DMS114 treated with DMSO at 0.1 percent for 48 hours (cell line): ENCODE data around the gene PIM1.
"Not testable (repeated sequence)": the region's sequence is repeated elsewhere in the genome, so short reads cannot be mapped to it uniquely, and the experiment has no call there.

Experiments used
- DNase-seq: peaks from one replicate; lab custom pipeline; 2025; ENCODE audit not compliant: unreplicated experiment; lab: John Stamatoyannopoulos, UW

PIM1 gene

DNA sequence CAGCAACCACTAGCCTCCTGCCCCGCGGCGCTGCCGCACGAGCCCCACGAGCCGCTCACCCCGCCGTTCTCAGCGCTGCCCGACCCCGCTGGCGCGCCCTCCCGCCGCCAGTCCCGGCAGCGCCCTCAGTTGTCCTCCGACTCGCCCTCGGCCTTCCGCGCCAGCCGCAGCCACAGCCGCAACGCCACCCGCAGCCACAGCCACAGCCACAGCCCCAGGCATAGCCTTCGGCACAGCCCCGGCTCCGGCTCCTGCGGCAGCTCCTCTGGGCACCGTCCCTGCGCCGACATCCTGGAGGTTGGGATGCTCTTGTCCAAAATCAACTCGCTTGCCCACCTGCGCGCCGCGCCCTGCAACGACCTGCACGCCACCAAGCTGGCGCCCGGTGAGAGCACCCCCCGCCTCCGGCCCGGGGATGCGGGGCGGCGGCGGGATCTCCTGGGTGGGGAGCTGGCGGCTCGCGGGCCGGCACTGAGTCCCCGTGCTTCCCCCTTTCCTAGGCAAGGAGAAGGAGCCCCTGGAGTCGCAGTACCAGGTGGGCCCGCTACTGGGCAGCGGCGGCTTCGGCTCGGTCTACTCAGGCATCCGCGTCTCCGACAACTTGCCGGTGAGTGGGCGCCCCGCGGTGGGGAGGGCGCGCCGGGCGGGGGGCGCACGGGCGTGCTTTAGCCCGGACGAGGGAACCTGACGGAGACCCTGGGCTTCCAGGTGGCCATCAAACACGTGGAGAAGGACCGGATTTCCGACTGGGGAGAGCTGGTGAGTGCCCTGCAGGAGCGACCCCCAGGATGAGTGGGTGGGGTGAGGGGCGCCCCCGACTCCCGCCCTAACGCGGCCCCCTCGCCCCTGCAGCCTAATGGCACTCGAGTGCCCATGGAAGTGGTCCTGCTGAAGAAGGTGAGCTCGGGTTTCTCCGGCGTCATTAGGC is 585 bp downstream of the PIM1 start:
- no peak for DNase-seq

DNA sequence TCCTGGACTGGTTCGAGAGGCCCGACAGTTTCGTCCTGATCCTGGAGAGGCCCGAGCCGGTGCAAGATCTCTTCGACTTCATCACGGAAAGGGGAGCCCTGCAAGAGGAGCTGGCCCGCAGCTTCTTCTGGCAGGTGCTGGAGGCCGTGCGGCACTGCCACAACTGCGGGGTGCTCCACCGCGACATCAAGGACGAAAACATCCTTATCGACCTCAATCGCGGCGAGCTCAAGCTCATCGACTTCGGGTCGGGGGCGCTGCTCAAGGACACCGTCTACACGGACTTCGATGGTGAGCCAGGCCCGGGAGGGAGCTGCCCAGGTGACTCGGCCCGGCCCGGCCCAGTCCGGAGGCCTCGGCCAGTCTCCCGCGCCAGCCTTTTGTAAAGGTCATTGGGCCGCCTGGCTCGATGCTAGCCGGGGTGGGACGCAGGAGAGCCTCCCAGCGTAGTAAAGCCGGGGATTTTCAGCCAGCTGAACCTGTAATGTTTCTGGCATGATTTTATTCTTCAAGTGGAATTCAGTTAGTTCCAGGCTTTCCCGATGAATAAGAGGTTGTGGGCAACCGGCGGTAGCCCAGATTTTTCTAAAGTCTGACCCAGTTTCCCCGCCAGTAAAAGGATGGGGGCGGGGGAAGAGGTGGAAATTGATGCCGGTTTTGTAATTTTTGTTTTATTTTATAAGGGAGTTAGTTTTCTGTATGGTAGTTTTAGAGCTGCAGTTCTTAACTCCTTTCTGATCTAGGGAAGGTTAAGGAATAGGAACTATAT is 1.4 kb downstream of the PIM1 start:
- no peak for DNase-seq

DNA sequence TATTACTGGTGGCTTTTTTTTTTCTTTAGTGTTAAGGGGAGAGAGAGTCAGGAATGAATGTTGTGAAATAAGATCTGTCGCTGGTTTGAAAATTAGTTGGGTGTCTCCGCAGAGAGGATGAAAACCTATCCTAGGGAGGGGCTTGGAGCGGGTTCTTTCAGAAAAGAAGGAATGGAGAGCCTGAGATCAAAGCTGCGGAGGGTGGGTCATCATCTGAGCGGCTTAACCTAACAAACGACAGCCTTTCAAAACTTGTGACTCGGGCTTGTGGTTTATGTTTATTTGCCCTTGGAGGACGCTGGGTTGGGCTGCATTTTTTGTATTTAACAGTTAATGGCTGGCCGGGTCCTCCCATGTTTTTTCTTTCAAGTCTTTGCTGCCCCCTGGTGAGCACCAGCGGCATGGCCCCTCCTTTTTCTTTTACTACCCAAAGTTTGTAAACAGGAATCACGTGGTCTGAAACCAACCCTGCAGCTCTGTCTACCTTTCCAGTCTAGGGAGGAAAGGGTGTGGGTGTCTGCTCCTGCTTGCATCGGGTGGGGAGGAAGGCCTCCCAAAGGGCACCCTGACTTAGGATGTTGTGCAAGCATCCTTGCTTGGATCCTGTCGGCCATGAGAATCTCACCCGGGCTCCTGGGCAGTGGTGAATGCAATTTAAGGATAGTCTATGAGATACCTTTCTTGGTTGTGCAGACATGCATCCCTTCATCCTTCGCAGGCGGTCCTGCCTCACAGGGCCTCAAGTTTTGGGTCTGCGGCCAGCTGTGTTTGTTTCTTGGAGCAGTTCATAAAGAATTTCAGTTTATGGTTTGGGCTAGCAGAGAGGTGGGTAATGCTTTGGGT is 2.2 kb downstream of the PIM1 start:
- DNase-seq: peak; percentile 91

DNA sequence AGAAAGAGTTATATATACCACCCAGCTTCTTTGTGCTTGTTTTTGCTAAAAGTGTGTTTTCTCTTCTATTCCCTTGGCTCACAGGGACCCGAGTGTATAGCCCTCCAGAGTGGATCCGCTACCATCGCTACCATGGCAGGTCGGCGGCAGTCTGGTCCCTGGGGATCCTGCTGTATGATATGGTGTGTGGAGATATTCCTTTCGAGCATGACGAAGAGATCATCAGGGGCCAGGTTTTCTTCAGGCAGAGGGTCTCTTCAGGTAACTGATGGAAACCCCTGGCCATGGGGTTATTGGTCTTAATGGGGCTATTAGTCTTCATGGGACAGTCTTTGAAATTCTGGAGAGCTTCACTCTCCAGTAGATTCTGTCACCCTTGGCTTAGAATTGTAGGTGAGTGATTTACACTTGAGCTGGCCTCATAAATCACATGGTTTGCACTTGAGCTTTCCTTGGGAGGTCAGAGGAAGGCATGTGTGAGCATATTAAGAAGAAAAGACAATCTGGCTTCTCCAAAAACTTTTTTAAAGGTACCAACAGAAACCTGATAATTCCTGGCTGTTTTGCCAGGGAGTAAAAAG is 3.0 kb downstream of the PIM1 start:
- no peak for DNase-seq

DNA sequence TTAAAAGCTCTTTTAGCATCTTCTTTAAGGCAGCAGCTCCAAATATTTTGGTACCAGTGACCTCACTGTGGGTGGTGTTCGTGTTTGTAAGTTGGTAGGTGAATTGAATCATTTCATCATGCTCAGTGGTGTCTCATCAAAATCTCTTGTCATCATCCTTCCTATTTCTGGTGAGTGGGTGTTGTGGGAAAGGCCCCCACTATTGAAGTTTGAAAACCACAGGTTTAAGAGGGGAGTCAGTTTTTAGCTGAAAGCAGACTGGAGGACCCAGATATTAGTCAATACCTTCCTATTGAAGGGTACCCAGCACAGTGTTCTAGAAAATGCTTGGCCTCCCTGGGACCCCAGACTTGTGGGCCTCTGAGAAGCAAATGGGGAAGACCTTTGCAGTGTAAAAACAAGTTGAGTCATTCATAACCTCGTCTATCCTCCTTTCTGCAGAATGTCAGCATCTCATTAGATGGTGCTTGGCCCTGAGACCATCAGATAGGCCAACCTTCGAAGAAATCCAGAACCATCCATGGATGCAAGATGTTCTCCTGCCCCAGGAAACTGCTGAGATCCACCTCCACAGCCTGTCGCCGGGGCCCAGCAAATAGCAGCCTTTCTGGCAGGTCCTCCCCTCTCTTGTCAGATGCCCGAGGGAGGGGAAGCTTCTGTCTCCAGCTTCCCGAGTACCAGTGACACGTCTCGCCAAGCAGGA is 3.7 kb downstream of the PIM1 start:
- no peak for DNase-seq

DNA sequence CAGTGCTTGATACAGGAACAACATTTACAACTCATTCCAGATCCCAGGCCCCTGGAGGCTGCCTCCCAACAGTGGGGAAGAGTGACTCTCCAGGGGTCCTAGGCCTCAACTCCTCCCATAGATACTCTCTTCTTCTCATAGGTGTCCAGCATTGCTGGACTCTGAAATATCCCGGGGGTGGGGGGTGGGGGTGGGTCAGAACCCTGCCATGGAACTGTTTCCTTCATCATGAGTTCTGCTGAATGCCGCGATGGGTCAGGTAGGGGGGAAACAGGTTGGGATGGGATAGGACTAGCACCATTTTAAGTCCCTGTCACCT is 4.2 kb downstream of the PIM1 start:
- DNase-seq: no peak

DNA sequence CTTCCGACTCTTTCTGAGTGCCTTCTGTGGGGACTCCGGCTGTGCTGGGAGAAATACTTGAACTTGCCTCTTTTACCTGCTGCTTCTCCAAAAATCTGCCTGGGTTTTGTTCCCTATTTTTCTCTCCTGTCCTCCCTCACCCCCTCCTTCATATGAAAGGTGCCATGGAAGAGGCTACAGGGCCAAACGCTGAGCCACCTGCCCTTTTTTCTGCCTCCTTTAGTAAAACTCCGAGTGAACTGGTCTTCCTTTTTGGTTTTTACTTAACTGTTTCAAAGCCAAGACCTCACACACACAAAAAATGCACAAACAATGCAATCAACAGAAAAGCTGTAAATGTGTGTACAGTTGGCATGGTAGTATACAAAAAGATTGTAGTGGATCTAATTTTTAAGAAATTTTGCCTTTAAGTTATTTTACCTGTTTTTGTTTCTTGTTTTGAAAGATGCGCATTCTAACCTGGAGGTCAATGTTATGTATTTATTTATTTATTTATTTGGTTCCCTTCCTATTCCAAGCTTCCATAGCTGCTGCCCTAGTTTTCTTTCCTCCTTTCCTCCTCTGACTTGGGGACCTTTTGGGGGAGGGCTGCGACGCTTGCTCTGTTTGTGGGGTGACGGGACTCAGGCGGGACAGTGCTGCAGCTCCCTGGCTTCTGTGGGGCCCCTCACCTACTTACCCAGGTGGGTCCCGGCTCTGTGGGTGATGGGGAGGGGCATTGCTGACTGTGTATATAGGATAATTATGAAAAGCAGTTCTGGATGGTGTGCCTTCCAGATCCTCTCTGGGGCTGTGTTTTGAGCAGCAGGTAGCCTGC is 4.8 kb downstream of the PIM1 start:
- DNase-seq: no peak

DNA sequence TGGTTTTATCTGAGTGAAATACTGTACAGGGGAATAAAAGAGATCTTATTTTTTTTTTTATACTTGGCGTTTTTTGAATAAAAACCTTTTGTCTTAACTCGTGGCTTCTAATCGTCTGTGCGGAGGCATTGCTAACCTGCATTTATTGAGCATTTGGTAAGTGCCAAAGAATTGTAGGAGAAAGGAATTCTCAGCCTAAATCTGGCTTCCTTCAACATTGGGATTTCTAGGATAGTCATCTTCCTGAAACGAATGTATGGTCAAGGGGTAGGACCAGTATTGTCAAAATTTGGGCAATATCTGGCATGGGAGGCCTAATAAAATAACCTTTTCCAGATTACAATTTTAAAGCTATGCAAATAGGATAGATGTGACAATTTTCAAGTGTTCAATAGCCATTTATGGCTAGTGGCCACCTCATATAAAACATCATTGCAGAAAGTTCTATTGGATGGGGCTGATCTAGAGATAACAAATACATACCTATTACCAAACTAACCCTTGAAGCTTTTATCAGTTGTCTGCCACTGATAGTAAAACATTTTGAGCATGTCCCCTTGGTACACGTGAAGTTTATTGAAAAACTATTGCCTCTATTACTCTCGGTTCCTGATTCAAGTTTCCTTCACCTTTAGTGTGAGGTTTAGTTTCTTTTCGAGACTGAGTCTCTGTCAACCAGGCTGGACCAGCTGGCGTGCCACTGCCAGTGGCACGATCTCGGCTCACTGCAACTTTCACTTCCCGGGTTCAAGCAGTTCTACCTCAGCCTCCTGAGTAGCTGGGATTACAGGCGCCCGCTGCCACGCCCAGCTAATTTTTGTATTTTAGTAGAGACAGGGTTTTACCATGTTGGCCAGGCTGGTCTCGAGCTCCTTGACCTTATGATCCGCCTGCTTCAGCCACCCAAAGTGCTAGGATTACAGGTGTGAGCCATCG is 5.6 kb downstream of the PIM1 start:
- no peak for DNase-seq

DNA sequence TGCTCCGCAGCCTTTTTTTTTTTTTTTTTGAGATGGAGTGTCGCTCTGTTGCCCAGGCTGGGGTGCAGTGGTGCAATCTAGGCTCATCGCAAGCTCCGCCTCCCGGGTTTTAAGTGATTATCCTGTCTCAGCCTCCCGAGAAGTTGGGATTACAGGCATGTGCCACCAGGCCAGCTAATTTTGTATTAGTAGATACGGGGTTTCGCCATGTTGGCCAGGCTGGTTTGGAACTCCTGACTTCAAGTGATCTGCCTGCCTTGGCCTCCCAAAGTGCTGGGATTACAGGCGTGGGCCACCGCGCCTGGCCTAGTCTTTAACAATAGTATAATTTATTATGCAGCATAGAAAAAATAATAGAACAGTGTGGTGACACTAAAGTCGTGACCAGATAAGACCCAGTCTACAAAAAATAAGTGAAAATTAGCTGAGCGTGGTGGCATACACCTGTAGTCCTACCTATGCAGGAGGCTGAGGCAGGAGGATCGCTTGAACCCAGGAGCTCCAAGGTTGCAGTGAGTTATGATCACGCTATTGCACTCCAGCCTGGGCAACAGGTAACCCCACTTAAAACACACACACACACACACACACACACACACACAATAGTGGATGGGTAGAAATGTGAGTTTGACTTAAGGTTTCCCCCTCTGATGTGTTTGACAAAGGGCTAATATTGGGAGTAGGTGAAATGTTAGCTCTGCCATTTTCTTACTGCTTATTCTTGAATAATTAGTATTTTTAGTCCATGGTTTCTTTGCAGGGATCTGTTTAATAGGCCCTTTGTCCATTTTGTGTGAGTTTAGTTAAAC is 6.5 kb downstream of the PIM1 start:
- DNase-seq: no peak

DNA sequence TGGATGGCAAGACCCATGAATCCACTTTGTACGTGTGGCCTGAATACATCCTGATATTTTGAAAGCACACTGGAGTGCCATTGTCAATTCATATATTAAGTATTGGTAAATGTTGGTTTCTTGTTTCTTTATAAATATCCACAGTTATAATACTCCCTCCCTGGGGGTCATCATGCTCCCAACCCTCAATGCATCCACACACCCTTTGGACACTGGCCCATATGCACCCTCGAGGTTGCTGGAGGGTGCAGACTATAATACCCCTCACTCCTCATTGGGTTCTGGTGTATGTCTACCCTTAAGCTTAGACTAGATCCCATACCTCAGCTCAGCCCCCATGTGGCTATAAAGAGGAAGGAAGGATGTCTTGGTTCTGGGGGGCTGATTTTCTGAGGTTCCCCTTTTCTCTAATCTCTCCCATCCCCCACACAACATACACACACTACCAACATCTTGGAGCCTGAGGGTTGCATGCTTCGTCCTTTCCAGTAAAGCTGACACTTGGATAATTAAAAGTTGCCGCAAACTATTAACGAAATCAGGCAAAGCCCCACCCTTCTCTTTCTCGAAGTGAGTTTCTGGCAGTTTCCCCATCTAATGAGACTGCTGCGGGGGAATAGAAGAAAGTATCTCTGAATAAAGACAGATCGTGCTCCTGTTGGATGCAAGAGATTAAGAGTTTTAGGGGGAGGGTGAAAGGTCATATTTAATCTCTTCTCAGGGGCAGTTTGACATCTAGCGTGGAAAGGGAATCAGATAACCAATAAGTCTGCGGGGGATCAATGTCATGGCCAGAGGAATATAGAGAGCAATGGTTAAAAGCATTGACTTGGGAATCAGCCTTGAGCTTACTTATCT is 7.4 kb downstream of the PIM1 start:
- DNase-seq: no peak

DNA sequence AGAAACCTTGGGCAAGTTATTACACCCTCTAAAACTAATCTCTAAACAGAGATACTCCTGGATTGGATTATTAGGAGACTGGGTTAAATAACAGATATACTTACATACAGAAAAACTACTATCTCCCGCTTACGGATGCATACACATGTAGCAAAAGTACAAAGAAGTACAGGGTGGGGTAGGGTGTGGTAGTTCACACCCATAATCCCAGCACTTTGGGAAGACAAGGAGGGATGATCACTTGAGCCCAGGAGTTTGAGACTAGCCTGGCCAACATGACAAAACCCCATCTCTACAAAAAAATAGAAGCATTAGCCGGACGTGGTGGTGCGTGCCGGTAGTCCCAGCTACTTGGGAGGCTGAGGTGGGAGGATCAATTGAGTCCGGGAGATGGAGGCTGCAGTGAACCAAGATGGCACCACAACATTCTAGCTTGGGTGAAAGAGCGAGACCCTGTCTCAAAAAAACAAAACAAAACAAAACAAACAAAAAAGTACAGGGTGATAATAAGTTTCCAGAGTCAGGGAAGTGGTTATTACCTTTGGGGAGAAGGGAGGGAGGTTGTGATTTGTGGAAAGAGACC is 8.1 kb downstream of the PIM1 start:
- no peak for DNase-seq

DNA sequence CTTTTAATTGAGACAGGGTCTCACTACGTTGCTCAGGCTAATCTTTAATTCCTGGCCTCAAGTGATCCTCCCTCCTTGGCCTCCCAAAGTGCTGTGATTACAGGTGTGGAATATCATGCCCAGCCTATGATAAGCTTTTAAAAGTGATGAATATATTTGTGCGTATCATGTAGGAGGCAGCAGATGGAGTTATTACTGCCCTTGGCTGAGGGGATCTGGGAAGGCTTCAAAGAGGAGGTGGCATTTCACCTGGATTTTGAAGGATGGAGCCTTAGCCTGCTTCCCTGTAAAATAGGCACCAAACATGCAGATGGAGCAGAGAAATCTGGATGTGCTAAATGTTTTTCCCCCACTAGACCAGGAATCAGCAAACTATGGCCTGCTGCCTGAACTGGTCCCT is 10.1 kb downstream of the PIM1 start:
- no peak for DNase-seq

DNA sequence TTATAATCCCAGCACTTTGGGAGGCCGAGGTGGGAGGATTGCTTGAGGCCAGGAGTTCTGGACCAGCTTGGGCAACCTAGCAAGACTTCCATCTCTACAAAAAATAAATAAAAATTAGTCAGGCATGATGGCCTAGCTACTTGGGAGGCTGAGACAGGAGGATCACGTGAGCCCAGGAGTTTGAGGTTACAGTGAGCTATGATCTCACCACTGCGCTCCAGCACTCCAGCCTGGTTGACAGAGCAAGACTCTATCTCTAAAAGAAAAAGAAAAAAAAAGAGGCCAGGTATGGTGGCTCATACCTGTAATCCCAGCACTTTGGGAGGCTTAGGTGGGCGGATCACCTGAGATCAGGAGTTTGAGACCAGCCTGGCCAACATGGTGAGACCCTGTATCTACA is 10.7 kb downstream of the PIM1 start:
- not testable (repeated sequence) for DNase-seq

DNA sequence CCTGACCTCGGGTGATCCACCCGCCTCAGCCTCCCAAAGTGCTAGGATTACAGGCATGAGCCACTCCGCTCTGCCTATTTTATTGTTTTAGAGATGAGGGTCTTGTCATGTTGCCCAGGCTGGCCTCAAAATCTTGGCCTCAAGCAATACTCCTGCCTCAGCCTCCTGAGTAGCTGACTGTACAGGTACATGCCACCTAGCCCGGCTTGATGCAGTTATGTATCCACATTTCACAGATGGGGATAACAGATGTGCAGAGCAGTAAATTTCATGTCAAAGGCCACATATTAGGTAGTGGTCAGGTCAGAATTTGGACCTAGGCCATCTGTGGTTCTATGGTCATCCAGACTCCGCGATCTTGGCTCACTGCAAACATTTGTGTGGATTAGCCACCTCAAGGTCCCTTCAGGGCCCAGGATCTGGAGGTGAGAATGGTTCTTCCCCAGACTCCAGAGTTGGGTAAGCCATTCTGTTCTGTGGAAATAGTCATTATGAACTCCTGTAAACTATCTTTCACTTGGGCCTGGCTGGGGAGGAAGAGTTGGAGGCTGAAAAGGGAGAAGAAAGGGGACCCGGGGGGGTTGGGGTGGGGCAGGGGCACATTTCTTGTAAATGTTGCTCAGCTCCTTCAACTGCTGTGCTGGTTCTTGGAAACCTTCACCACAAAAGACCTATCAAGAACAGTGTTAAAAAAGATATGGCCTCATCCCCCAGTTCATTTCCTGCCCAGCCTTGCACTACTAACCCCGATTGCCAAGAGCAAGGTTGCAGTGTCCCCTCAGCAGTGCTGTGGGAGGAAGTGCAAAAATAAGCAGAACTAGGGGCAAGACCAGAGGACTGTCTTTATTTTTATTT is 13.0 kb downstream of the PIM1 start:
- no peak for DNase-seq

DNA sequence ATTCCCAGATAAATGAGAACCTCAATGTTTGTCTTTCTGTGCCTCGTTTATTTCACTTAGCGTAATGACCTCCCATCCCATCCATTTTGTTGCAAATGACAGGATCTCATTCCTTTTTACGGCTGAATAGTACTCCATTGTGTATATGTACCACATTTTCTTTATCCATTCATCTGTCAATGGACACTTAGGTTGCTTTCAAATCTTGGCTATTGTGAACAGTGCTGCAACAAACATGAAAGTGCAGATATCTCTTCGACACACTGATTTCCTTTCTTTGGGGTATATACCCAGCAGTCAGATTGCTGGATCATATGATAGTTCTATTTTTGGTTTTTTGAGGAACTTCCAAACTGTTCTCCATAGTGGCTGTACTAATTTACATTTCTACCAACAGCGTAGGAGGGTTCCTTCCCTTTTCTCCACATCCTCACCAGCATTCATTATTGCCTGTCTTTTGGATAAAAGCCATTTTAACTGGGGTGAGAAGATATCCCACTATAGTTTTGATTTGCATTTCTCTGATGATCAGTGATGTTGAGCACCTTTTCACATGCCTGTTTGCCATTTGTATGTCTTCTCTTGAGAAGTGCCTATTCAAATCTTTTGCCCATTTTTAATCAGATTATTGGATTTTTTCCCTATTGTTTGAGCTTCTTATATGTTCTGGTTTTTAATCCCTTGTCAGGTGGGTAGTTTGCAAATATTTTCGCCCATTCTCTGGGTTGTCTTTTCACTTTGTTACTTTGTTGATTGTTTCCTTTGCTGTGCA is 16.2 kb downstream of the PIM1 start:
- not testable (repeated sequence) for DNase-seq
